Muscle of back (tissue), 13 donors: Measurements from ENCODE around the gene TTLL9. TPM values are rescaled to one million over a fixed set of nuclear protein-coding genes. Genes with fewer than 3 reads are reported as not detected.
A peak's percentile ranks its signal among the peaks of the same experiment; 100 is the strongest.
"Not testable (repeated sequence)": the region's sequence is repeated elsewhere in the genome, so short reads cannot be mapped to it uniquely, and the experiment has no call there.

Experiments
- DNase-seq, 3 donors: peaks; one replicate each; pipeline versions ENCODE4 v3.0.0 to v3.0.0-alpha.2; 2013
- long read RNA-seq, 9 donors: transcript quantifications; one replicate each; lab custom pipeline, GENCODE V29; 2026
- polyA plus RNA-seq, 10 donors: library from polyadenylated mRNA; unstranded; fragments of 120-200 nt; gene quantifications; one replicate each; pipeline ENCODE4 v1.2.1, GENCODE V29; 2013; ENCODE audit not compliant: insufficient read length in 10 of 10

The TTLL9 gene, protein sequence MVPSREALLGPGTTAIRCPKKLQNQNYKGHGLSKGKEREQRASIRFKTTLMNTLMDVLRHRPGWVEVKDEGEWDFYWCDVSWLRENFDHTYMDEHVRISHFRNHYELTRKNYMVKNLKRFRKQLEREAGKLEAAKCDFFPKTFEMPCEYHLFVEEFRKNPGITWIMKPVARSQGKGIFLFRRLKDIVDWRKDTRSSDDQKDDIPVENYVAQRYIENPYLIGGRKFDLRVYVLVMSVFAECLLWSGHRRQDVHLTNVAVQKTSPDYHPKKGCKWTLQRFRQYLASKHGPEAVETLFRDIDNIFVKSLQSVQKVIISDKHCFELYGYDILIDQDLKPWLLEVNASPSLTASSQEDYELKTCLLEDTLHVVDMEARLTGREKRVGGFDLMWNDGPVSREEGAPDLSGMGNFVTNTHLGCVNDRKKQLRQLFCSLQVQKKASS
- polyA plus RNA-seq, result under 1 TPM in 9 of 10 donors, not detected in 1; 0.09 to 0.27 (median 0.15) TPM
- long read RNA-seq, donor 1, result 0 reads
- long read RNA-seq, donor 2, result 0 reads
- long read RNA-seq, donor 3, result 0 reads
- long read RNA-seq, donor 4, partial matches to known transcripts, result 0 of 8 reads
- long read RNA-seq, donor 4, other reads (novel, unspliced or antisense), result 8 of 8 reads
- long read RNA-seq, donor 5, result 0 reads
- long read RNA-seq, donor 6, partial matches to known transcripts, result 8 of 30 reads
- long read RNA-seq, donor 6, other reads (novel, unspliced or antisense), result 22 of 30 reads
- long read RNA-seq, donor 7, result 0 reads
- long read RNA-seq, donor 8, partial matches to known transcripts, result 0 of 7 reads
- long read RNA-seq, donor 8, other reads (novel, unspliced or antisense), result 7 of 7 reads
- long read RNA-seq, donor 9, result 0 reads

DNA sequence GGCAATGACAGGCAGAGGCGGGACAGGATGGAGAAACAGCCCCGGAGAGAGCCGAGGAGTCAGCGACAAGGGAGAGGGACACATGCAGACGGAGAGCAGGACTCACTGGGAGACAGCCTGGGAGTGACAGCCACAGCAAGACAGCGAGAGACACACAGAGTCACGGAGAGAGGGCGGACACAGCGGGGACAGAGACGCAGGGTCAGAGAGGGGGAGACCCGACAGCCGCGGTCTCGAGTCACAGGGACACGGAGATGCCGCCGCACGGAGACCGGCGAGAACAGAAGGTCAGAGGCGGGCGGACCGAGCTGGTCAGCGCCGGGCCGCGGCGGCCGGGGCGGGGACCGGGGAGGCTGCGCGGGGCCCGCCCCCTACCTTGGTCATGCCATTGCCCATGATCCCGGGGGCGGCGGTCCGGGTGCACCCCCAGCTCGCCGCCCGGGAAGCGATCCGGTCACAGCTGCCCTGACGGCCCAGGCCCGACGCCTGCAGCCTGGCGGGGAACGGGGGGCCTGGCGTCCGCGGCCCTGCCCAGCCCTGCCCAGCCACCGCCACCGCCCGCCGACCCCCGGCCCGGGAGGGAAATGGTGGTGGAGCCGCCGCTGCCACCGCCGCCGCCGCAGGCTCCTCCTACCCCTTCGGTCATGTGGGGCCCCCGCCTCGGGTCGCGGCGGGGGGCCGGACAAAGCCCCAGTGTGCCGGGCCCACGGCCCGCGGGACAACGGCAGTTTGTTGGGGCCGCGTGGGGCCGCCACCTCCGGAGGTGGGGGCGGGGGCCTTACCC is at the start of gene TTLL9, which contains the start of gene DUSP15:
Gene TTLL9 (plus strand): TSS at position 693 of the 784 bp plus-strand sequence. CDS start 493 bp downstream, outside the sequence.
Gene DUSP15 (minus strand): TSS at position 586 of the 784 bp plus-strand sequence. CDS start 190 bp downstream, at position 396.
- peak in 2 of 3 donors; percentile 36 to 76 for DNase-seq

DNA sequence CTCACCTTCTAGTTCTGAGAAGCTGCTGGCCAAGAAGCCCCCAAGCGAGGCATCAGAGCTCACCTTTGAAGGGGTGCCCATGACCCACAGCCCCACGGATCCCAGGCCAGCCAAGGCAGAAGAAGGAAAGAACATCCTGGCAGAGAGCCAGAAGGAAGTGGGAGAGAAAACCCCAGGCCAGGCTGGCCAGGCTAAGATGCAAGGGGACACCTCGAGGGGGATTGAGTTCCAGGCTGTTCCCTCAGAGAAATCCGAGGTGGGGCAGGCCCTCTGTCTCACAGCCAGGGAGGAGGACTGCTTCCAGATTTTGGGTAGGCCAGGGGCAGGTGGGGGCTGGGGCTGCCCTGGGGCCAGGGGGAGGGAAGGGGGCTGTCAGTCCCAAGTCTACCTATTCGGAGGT is 49.0 kb upstream of the TTLL9 start:
- DNase-seq, result no peak

DNA sequence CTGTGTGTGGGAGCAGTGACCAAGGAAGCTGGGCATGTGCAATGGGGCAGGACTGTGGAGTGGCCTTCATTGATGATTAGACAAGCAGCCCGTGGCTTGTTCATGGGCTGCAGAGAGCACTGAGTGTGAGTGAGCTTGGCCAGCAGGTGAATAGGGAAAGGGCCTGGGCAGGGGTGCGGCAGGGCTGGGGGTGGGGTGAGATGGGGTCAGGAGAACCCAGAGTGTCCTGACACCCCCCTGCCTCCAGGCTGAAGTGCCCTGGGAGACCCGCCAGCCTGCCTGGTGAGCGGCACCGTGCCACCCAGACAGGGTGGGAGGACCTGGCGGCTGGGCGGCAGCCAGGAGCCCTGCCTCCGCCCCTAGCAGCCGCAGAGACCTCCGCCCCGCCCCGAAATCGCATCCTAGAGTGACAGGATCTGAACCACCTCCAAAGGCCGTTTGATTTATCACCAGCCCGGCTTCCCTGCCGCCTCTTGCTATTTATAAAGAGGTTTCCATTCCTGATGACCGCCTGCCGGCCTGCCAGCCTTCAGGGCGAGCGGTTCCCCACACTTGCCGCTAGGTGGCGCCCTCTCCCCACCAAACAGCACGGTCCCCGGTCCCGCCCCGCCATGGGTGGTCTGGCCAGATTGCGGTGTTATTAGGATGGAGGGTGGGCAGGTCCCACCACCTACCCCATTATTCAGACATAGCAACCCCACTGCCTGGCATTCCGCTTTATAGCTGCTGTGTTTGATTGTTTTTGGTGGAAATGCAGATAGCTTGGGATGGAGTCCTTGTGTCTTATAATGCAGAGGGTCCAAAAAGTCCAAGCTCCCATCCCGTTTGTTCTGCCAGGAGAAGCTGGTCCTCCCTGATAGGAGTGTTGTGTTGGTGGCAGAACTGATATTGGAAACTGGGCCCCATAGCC is 47.8 kb upstream of the TTLL9 start:
- peak; percentile 80 to 87 (median 84) for DNase-seq

DNA sequence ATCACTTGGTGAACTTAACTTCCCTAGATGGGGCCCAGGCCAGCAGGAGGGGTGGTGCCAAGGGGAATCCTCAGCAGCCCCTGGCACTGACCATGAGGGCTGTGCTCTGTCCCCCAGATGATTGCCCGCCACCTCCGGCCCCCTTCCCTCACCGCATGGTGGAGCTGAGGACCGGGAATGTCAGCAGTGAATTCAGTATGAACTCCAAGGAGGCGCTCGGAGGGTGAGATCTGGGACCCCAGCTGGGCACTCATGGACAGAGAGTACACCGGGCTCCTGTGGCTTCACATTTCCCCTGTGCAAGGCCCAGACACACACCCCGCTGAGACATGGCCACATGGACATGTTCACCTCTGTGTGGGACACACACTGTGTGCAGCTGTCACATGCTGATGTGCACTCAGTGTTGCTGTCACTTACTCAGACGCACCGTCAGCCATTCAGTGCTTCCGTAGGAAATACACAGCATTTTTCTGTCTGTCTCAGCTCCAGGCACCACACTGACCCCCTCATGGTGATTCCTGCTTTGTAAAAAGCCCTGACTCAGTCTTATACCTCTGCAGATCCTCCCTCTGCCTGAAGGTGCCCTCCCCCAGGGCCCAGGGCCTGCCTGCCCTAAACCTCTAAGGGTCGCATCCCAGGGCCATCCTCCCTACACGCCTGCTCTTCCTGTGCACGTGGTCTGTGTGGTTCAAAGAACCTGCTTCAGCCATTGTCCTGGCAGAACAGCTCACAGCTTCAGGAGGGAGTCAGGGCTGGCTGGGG is 46.9 kb upstream of the TTLL9 start:
- no peak for DNase-seq

DNA sequence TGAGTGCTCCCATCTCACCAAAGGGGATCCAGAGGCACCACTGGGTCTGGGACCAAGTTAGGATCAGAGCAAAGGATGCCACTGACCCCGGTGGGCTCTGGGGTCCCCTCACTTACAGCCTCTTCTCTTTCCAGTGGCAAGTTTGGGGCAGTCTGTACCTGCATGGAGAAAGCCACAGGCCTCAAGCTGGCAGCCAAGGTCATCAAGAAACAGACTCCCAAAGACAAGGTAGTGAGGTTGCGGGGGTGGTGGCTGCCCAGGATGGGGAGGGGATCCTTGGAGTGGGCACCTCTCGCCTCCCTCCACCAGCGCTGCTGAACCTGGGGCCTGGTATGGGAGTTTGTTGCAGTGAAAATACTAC is 46.3 kb upstream of the TTLL9 start:
- no peak for DNase-seq

DNA sequence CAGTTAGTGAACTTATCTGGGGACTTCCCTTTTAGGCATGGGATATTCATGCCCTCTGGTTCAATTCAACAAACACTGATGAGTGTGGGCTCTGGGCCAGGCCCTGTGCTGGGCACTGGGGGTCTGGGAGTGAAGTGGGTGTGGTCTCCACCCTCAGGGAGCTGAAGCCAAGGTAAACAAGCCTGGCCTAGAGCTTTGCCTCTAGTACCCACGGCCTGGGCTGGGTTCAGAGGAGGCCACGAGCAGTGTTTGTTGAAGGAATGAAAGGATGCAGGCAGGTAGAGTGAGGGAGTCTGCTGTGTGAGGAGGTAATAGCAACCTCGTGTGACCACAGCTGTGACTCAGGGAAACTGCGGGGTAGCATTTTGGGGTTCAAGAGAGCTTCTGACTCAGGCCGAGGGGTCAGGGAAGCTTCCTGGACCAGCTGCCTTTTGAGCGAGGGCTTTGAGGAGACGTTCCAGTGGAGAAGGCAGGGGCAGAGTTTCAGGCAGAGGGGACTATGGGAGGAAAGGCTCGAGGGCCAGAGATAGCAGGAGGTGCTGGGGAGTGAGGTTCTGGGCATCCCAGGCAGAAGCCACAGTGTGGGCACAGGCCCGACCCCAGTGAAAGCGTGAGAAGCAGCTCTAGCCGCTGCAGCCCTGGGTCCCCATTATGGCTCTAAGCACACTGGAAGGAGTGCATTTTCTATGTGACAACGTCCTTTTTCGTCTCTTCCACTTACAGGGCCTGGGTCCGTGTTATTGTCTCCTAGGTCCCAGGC is 45.7 kb upstream of the TTLL9 start:
- no peak for DNase-seq

DNA sequence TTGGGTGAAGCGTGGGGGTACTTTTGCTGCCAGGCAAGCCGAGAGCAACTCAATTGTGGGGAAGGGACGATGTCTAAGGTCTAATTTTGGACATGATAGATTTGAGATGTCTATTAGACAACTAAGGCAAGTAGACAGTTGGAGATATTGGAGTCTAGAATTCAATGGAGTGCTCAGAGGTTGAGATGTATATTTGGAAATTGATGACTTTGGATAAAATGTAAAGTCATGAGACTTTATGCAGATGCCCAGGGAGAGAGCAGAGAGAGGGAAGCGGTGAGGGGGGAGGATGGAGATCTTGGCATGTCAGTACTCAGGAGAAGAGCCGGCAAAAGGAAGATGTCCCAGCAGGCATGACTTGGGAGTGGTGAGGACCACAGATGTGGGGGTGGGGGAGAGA is 44.4 kb upstream of the TTLL9 start:
- DNase-seq, result no peak

DNA sequence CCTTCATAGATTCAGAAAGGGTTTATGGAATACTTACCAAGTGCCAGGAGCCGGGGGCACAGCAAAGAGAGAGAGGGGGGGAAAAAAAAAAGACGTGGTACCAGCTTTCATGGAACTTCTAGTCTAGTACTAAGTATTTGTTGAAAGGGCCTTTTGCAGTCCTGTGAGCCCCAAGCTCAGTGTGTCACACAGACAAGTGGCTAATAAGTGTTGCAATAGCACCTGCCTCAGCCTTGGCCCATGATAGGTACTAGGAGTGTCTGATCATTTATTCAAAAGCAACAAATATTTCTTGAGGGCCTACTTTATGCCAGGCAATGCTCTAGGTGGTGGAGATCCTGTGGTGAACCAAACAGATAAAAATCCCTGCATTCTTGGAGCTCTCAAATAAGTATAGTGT is 43.4 kb upstream of the TTLL9 start:
- no peak for DNase-seq

DNA sequence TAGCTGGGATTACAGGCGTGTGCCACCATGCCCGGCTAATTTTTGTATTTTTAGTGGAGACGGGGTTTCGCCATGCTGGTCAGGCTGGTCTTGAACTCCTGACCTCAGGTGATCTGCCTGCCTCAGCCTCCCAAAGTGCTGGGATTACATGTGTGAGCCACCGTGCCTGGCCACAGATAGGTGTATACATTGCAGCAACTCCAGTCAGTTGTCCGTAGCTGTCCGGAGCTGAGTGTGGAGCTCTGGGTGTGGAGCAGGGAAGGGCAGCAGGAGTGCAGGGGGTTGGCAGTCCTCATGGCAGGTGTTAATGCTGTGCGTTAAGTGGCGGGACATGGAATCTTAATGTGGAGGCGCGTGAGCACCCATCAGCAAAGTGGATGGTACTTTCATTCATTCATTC is 42.4 kb upstream of the TTLL9 start:
- not testable (repeated sequence) for DNase-seq

DNA sequence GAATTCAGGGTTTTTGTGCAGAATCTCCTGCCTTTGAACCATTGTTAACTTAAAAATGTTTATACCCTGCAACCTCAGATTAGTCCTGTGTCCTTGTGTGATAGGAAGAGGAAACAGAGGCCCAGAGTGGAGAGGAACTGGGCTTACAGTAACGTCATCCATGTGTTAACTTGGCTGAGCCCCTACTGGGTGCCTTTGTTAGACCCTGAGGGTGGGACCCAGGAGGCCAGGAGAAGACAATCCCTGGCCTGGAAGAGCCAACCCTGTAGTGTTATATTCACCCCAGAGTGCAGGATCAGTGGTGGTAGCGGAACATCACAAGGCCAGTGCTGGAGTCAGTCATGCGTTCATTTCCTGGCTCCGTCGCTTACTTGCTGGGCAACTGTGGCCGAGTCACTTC is 40.7 kb upstream of the TTLL9 start:
- DNase-seq, result no peak

DNA sequence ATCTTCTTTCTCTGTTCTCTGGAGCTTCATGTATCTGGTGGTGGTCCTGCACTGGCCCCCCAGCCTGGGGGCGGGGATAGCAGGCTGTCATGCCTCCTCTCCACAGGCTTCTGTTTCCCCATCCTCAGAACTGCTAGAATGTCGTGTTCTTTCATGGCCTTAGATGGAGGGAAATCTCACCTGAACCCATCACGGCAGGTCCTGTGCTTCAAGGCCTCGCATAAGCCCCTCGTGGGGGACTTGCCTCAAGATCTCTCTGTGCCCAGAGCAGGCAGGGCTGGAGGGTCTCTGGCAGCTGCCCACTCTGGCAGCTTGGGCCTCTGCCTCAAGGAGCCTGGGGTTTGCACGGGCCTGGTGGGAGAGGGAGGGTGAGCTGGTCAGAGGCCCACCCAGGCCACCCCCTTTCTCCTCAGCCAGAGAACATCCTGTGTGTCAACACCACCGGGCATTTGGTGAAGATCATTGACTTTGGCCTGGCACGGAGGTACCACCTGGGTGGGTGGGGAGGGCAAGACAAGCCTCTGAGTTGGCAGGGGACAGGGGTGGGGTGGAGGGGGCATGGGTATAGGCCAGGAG is 39.9 kb upstream of the TTLL9 start:
- no peak for DNase-seq

DNA sequence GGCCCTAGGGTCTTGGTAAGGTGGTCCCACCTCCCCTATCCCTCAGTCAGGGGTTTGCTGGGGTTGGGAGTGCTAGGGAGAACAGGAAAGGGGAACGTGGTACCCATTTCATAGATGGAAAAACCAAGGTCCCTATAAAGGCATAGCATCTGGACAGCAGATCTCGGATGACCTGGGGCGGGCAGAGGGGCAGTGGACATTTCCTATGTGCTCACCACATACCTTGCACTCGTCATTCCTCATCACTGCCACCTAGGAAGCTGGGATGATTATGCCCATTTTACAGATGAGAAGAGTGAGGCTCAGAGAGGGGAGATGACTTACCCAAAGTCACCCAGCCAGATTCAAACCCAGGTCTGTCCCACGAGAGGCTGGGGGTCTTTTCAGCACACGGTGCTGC is 39.2 kb upstream of the TTLL9 start:
- no peak for DNase-seq

DNA sequence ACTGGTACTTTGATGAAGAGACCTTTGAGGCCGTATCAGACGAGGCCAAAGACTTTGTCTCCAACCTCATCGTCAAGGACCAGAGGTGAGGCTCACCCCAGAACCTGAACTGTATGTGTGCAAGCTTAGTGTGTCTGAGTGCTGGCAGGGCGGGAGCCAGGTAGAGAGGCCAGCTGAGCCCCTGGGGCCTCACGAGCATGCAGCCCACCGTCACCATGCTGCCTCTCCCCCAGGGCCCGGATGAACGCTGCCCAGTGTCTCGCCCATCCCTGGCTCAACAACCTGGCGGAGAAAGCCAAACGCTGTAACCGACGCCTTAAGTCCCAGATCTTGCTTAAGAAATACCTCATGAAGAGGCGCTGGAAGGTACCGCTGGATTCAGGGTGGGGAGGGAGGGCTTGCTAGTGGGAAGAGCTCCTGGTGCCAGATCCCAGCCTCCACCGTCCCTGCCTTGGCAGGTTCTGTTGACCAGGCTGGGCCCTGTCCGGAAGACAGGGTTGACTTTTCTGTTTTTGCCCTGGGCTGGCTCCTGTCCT is 38.6 kb upstream of the TTLL9 start:
- no peak for DNase-seq

DNA sequence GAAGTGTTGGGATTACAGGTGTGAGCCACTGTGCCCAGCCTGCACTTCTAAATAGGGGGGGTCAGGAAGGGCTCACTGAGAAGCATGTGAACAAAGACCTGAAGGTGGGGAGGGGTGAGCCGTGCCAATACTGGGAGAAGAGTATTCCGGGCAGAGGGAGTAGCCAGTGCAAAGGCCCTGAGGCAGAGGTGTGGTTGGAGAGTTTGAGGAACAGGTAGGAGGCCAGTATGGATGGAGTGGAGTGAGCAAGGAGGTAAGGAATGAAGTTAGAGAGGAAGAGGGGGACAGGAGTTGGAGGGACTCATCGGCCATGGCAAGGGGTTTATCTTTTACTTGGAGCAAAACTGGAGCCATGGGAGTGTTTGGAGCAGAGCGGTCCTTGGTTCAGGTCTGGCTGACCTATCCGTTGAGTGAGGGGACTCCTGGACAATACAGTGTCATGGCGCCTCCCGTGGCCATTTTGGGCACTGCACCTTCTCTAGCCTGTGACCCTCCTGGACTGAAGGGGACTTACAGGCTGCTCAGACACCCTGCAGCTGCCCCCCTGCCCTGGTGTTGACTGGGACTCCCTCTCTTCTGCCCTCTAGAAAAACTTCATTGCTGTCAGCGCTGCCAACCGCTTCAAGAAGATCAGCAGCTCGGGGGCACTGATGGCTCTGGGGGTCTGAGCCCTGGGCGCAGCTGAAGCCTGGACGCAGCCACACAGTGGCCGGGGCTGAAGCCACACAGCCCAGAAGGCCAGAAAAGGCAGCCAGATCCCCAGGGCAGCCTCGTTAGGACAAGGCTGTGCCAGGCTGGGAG is 37.1 kb upstream of the TTLL9 start:
- no peak for DNase-seq

DNA sequence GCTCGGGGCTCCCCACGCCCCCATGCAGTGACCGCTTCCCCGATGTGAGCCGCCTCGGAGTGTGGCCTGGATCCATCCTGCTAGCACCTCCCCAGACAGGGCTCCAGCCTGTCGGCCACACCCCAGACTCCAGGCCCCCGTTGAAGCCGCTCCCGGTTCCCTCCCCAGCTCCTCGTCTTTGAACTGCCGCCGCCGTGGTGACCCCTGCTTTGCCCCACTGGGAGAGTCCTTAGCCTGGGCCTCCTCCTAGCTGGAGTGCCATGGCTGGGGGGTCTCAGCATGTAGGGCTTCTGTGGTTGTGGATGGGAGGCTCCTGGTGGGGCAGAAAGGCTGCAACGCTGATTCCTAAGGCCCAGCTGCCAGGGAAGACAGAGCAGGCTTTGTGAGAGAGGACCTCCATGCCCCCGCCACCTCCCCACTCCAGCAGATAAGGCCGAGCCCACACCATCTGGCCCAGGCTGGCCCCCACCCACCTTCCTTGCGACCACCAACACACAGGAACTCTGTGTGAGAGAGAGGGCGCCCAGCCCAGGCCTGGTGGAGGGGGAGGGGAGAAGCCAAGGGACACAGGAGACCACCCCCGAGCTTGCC is 36.4 kb upstream of the TTLL9 start:
- no peak for DNase-seq

DNA sequence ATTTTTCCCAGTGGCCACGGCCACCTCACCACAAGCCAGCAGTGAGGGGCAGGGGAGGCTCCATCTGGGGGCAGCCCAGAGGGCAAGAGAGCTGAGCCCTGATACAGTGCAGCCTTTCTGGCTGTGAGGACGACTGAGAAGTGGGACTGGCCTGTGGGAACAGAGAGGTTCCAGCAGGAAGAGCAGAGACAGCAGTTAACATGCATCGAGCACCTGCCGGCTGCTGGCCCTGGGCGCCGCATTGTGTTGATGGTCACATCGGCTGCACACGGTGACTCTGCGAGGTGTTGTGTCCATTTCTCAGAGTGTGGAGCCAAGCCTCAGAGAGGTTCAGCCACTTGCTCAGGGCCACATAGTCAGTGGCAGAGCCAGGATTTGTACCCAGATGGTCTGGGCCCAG is 34.9 kb upstream of the TTLL9 start:
- DNase-seq, result no peak
